Body of pancreas (tissue), 4 donors: Measurements from ENCODE around the gene TRMT10C. TPM values are rescaled to one million over a fixed set of nuclear protein-coding genes. Genes with fewer than 3 reads are reported as not detected.

Source experiments
- ATAC-seq: fragments of 150-250 bp; one replicate; pipeline ENCODE4 v1.9.1; 2016
- DNase-seq, 4 donors: peaks; one replicate each; pipeline ENCODE4 v3.0.0-alpha.2; 2019
- H3K27ac ChIP-seq, 4 donors: fragments of 200-600 bp; sonication (generic); 1 replicate in 3 of 4; 2 replicates in 1 of 4; pipeline versions ENCODE4 v1.5.1 to v1.6.1; 2016 to 2019; ENCODE audit warnings: mild to moderate bottlenecking in 1 of 4, mixed read lengths in 1 of 4, moderate library complexity in 1 of 4
- H3K27me3 ChIP-seq, 2 donors: fragments of 200-600 bp; sonication (generic); one replicate each; pipeline ENCODE4 v1.6.0; 2016; ENCODE audit warnings: mild to moderate bottlenecking in 1 of 2
- H3K36me3 ChIP-seq, 2 donors: fragments of 200-600 bp; sonication (generic); replicated peaks in 1 of 2; 2 replicates each; pipeline ENCODE4 v1.5.1; 2016; ENCODE audit warnings: low read depth in 2 of 2; ENCODE audit not compliant: insufficient read depth in 1 of 2
- H3K4me1 ChIP-seq: fragments of 200-600 bp; sonication (generic); one replicate; pipeline ENCODE4 v1.6.0; 2016
- H3K4me3 ChIP-seq, 2 donors: fragments of 200-600 bp; sonication (generic); 1 replicate in 1 of 2; 2 replicates in 1 of 2; pipeline ENCODE4 v1.5.1; 2016 to 2019
- H3K9me3 ChIP-seq, 3 donors: fragments of 200-600 bp; sonication (generic); 1 replicate in 2 of 3; 2 replicates in 1 of 3; pipeline ENCODE4 v1.5.1; 2016
- CTCF ChIP-seq, 7 experiments: fragments of 450-650 bp in 4 of 7; fragments of 200-600 bp in 3 of 7; sonication (generic) in 3 of 7; IDR thresholded peaks; one replicate each; pipeline ENCODE4 v1.5.1; 2016 to 2019; ENCODE audit warnings: antibody characterized with exemption in 7 of 7
- POLR2A ChIP-seq, 3 donors: fragments of 450-650 bp; IDR thresholded peaks; one replicate each; pipeline ENCODE4 v1.6.1; 2016; ENCODE audit warnings: antibody characterized with exemption in 3 of 3, mild to moderate bottlenecking in 2 of 3
- WGBS, 2 donors: methylation state at CpG; one replicate each; pipeline ENCODE4 v1.1.5; 2017; 5-methylcytosine and 5-hydroxymethylcytosine counted together
- intact Hi-C: fragments of 100-400 bp; cut with DNase I; formaldehyde crosslinking; loops from one replicate; pipeline ENCODE4 v1.15.1; 2023
- total RNA-seq, 2 donors: library from RNA; depleted of rRNA; stranded (reverse); fragments of >200 nt; gene quantifications; one replicate each; pipeline ENCODE4 v1.1.0, GENCODE V29; 2016

TRMT10C gene
- total RNA-seq, 2 donors from 2014 or later = 3.3 to 9.9 TPM

GRCh38 chr3:101529816-101530685, 31.6 kb upstream of the TRMT10C start:
- intact Hi-C loops = no loop called here
- H3K36me3 ChIP-seq = no peaks in the 10 kb centered on the region
- ATAC-seq = no peak
- 65 to 80% methylated on average over 4 of the region's 4 CpGs for WGBS, 2 donors
- H3K27me3 ChIP-seq = no peaks in the 10 kb centered on the region
- no peaks in the 10 kb centered on the region for H3K4me1 ChIP-seq
- no peak for DNase-seq
- TF ChIP-seq POLR2A (IDR thresholded peaks at IDR 0.05) (no peak), CTCF (IDR thresholded peaks at IDR 0.05) (no peak)
- H3K4me3 ChIP-seq = no peak overlapping the region
- no peaks in the 10 kb centered on the region for H3K9me3 ChIP-seq
- no peak overlapping the region for H3K27ac ChIP-seq

DNA sequence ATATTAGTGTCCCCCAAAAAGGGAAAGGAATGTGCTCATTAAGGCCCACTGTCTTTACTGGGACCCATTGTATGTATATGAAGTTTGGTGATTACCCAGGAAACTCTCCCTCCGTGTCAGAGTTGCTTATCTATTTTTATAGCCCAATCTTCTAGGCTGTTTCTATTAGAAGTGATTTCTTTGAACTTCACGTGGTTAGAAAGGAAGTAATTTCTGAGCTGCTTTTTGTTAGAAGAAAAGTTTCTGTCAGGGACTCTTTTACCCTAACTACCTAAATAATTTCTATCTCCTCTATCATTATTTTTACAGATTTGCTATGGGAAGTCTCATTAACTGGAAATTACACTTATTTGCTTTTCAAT, 31.0 kb upstream of the TRMT10C start:
- WGBS, 2 donors = 54 to 64% methylated on average over 2 of the region's 2 CpGs
- DNase-seq (no peak), ATAC-seq (no peak)
- no peak for TF ChIP-seq CTCF (IDR thresholded peaks at IDR 0.05)
- no peak for TF ChIP-seq POLR2A (IDR thresholded peaks at IDR 0.05)
- intact Hi-C loops = no loop called here
- no peaks in the 10 kb centered on the region for H3K9me3 ChIP-seq
- H3K4me3 ChIP-seq = no peak overlapping the region
- no peaks in the 10 kb centered on the region for H3K36me3 ChIP-seq
- no peaks in the 10 kb centered on the region for H3K4me1 ChIP-seq
- no peaks in the 10 kb centered on the region for H3K27me3 ChIP-seq
- no peak overlapping the region for H3K27ac ChIP-seq

GRCh38 chr3:101531473-101532086, 30.1 kb upstream of the TRMT10C start:
- Histone ChIP-seq H3K9me3 (no peaks in the 10 kb centered on the region), H3K4me3 (no peak overlapping the region), H3K36me3 (no peaks in the 10 kb centered on the region), H3K27me3 (no peaks in the 10 kb centered on the region), H3K27ac (no peak overlapping the region), H3K4me1 (no peaks in the 10 kb centered on the region)
- no peak for DNase-seq
- ATAC-seq = no peak
- 17 to 23% methylated on average over 2 of the region's 2 CpGs for WGBS, 2 donors
- intact Hi-C loops = no loop called here
- TF ChIP-seq POLR2A (IDR thresholded peaks at IDR 0.05) = no peak
- TF ChIP-seq CTCF (IDR thresholded peaks at IDR 0.05) = no peak

DNA sequence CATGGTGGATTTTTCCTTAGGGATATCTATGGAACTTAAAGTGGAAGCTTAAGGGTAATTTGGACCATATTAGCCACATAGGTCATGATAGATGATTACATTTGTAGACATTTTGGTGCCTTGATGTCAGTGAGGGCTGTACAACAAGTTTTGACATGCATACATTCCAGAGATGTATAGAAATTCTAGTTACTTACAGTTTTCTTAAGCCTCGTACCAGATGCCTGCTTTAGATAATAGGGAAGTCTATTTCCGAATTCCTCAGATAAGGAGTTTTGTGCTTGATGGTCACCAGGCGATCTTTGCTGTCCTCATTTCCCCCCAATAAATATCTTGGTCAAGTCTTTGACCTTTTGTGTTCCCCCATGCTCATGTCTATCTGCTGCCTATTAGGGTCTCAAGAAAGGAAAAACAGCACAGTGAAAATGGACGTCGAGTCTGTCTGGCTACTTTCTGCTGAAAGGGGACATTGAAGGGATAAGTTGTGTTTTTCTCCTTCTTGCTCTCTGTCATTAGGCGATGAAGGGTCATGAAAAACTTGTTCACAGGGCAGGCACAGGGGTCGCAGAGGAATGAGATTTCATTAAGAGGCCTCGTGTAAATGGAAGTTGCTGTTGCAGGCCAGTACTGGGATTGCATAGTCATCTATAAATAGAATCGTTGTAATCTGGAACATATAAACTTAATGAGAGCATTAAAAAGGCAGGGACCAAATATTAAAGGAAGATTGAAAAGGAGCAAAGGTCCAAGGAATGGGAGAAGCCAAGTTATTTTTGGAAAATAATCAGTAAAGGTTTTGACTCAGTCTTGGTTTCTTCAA, 28.7 kb upstream of the TRMT10C start:
- Histone ChIP-seq H3K4me3 (no peak overlapping the region), H3K27ac (no peak overlapping the region), H3K36me3 (no peaks in the 10 kb centered on the region), H3K9me3 (no peaks in the 10 kb centered on the region), H3K27me3 (no peaks in the 10 kb centered on the region), H3K4me1 (no peaks in the 10 kb centered on the region)
- no peak for ATAC-seq
- TF ChIP-seq POLR2A (IDR thresholded peaks at IDR 0.05) (no peak), CTCF (IDR thresholded peaks at IDR 0.05) (no peak)
- DNase-seq = no peak
- WGBS, 2 donors = 53 to 55% methylated on average over 9 of the region's 9 CpGs
- intact Hi-C loops = no loop called here
